ENCODE data around the gene RBM38.

The RBM38 gene

DNA sequence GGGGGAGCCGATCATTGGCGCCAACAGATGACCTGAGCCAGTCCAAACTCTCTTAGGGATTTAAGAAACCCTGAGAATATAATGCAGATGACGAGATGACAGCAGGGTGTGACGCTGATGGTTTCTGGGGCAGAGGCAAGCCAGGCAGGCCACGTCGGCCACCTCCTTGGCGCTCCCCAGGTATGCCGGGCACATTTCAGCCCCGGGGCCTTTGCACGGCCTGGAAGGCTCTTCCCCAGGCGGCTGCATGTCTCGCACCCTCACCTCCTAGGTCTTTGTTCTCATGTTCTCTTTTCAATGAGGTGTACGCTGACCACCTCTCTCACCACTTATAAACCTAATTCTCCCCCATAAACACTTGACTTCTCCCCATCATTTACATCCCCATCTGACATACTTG, 64.9 kb downstream of the RBM38 start:
- DNase-seq, result no peak

DNA sequence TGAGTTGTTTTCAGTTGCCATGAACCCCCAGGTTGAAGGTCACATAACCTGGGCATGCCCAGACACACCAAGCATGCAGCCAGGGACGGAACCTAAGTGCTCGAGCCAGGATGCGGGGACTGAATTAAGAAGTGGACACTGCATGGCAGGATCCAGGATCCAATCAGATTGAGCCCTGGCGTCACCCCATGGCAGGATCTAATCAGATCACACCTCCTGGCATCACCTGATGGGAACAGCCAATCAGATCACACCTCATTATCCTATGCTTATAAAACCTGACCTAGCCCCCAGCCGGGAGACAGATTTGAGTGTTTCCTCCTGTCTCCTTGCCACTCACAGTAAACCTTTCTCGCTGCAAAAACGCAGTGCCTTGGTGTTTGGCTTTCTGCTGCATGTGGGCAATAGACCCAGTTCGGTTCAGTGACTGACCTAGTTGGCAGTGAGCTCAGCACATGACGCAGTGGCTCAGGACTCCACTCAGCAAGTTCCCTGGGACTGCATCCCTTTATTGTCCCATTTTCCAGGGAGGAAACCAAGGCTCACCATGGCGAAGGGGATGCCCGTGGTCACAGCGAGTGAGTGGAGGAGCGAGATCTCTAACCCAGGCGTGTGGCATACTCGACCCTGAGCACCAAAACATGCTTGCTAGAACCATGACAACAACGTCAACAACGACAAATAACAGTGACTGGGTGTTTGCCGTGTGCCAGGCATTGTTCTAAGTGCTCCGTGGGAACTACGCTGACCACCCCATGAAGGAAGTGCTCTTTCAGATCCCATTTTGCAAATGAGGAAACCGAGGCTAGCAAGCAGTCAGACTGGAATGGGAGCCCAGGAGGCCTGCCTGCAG, 66.3 kb downstream of the RBM38 start:
- no peak for DNase-seq

DNA sequence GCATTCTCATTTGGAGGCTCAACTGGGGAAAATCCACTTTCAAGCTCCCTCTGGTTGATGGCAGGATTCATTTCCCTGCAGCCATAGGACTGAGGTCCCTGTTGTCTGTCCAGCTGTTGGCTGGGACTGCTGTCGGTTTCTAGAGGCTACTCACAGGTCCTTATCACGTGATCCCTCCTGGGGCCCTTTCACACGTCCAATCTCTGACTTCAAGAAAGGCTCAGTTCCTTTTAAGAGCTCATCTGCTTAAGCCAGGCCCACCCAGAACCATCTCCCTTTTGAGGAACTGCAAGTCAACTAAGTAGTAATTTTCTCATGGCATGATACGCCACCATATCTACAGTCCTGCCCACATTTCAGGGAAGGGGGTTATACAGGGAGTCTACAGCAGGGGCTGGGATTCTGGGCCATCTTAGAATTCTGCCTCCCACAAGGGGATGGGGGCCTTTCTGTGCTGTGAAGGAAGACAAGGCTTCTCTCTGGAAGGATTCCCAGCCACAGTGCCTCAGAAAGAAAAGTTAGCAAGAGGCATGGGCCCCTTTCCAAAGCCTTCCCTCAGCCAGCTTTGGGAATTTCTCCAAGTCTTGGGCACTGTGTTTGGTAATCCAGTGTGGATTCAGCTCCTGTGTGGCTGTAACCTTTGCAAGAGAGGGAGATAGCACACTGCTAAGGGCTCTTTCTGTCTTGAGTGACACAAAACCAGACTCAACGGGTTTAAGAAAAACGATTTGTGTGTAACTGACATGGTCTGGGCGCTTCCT, 67.4 kb downstream of the RBM38 start:
- DNase-seq, result peak in 1 of 2 donors; percentile 33

Measured in CD4-positive, alpha-beta T cell treated with Interleukin-4 for 1 hour (primary cell).